Measurements from ENCODE around the gene GRIA3. TPM values are rescaled to one million over a fixed set of nuclear protein-coding genes. Genes with fewer than 3 reads are reported as not detected.
"Not testable (repeated sequence)": the region's sequence is repeated elsewhere in the genome, so short reads cannot be mapped to it uniquely, and the experiment has no call there.

GRIA3 gene
- total RNA-seq, 1 experiment from 2014 or later = not detected

DNA sequence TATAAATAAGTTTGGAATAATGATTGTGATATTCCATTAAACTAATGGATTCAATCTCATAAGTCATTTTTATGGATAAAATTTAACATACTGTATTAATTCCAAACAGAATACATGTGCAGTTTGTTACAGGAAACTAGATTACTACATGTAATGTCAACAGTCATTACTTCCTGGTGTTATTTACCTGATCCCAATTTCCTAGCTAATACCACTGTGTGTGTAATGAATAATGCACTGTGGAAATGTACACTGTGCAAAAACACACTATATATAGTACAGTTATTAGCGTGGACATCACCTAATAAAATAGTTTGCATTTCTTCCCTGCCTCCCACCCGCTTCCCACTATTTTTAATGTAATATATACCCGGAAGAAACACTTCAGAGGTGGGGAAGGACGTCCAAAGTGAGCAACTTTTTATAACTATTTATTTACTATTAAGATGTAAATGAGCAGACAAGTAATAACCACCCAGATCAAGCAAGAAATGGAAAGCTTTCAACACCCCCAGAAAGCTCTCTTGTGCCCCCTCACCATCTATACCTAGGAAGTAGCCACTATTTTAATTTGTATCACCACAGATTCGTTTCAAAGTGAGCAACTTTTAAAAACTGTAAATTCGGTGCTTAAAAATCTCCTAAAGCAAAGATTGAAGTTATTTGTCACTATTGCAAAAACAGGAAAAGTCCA lies 329.7 kb downstream of the GRIA3 start:
- H3K9me3 Mint-ChIP-seq (ENCODE audit: unreplicated experiment) = peaks cover 37% of the 10 kb centered on the region
- ChIA-PET POLR2A (no interaction called here), CTCF (no interaction called here)
- H3K4me1 Mint-ChIP-seq (ENCODE audit: insufficient read depth, unreplicated experiment) = no peaks in the 10 kb centered on the region
- H3K36me3 Mint-ChIP-seq (ENCODE audit: insufficient read depth, unreplicated experiment) = no peaks in the 10 kb centered on the region
- no peak for TF ChIP-seq CTCF (IDR thresholded peaks at IDR 0.05; ENCODE audit: unreplicated experiment)
- no peak for DNase-seq (ENCODE audit: unreplicated experiment)
- no peak overlapping the region for H3K27ac Mint-ChIP-seq (ENCODE audit: low read depth, unreplicated experiment)
- intact Hi-C loops (cut with micrococcal nuclease) = no loop called here
- no peaks in the 10 kb centered on the region for H3K27me3 Mint-ChIP-seq (ENCODE audit: insufficient read depth, unreplicated experiment)
- BruUV-seq (replicated peaks) = no TSS peak
- H3K4me3 Mint-ChIP-seq (ENCODE audit: unreplicated experiment) = no peak overlapping the region

DNA sequence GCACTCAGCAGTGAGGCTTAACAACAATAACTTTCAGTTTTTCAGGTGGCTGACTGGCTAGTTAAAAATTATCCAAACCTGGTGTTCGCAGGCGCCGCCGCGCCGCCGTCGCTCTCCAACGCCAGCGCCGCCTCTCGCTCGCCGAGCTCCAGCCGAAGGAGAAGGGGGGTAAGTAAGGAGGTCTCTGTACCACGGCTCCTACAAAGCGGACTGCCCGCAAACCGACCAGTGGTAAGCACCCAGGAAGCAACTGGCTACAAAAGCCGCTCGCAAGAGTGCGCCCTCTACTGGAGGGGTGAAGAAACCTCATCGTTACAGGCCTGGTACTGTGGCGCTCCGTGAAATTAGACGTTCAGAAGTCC lies 330.2 kb downstream of the GRIA3 start:
- H3K36me3 Mint-ChIP-seq (ENCODE audit: insufficient read depth, unreplicated experiment); CTCF ChIA-PET; DNase-seq (ENCODE audit: unreplicated experiment); BruUV-seq (replicated peaks); H3K27me3 Mint-ChIP-seq (ENCODE audit: insufficient read depth, unreplicated experiment); H3K4me3 Mint-ChIP-seq (ENCODE audit: unreplicated experiment); POLR2A ChIA-PET; intact Hi-C loops (cut with micrococcal nuclease); H3K27ac Mint-ChIP-seq (ENCODE audit: low read depth, unreplicated experiment); H3K4me1 Mint-ChIP-seq (ENCODE audit: insufficient read depth, unreplicated experiment): not testable (repeated sequence)
- H3K9me3 Mint-ChIP-seq (ENCODE audit: unreplicated experiment) = peaks cover 37% of the 10 kb centered on the region

- POLR2A ChIA-PET = no interaction called here
- Mint-ChIP-seq H3K27me3 (ENCODE audit: insufficient read depth, unreplicated experiment) (no peaks in the 10 kb centered on the region), H3K4me1 (ENCODE audit: insufficient read depth, unreplicated experiment) (no peaks in the 10 kb centered on the region), H3K27ac (ENCODE audit: low read depth, unreplicated experiment) (no peak overlapping the region), H3K36me3 (ENCODE audit: insufficient read depth, unreplicated experiment) (no peaks in the 10 kb centered on the region), H3K9me3 (ENCODE audit: unreplicated experiment) (peaks cover 54% of the 10 kb centered on the region), H3K4me3 (ENCODE audit: unreplicated experiment) (no peak overlapping the region)
- intact Hi-C loops (cut with micrococcal nuclease) = no loop called here
- DNase-seq (ENCODE audit: unreplicated experiment) = no peak
- no TSS peak for BruUV-seq (replicated peaks)
- TF ChIP-seq CTCF (IDR thresholded peaks at IDR 0.05; ENCODE audit: unreplicated experiment) = no peak
- CTCF ChIA-PET = no interaction called here
Measured at GRCh38 chrX:123518791-123519190, 334.7 kb downstream of the GRIA3 start.

GRCh38 chrX:123525123-123525725 lies 341.1 kb downstream of the GRIA3 start:
- H3K4me1 Mint-ChIP-seq (ENCODE audit: insufficient read depth, unreplicated experiment) = no peaks in the 10 kb centered on the region
- no peaks in the 10 kb centered on the region for H3K27me3 Mint-ChIP-seq (ENCODE audit: insufficient read depth, unreplicated experiment)
- ChIA-PET POLR2A (interaction anchor here (0.6 kb wide), 1 partner anchor 35 kb away, joined by 3 read pairs; no protein-coding TSS in a partner anchor), CTCF (interaction anchor here (0.6 kb wide), 1 partner anchor 1245 kb away, joined by 3 read pairs; no protein-coding TSS in a partner anchor)
- intact Hi-C loops (cut with micrococcal nuclease) = no loop called here
- no peak overlapping the region for H3K27ac Mint-ChIP-seq (ENCODE audit: low read depth, unreplicated experiment)
- no peak for DNase-seq (ENCODE audit: unreplicated experiment)
- BruUV-seq (replicated peaks) = no TSS peak
- H3K36me3 Mint-ChIP-seq (ENCODE audit: insufficient read depth, unreplicated experiment) = no peaks in the 10 kb centered on the region
- H3K4me3 Mint-ChIP-seq (ENCODE audit: unreplicated experiment) = no peak overlapping the region
- no peak for TF ChIP-seq CTCF (IDR thresholded peaks at IDR 0.05; ENCODE audit: unreplicated experiment)
- peaks cover 14% of the 10 kb centered on the region for H3K9me3 Mint-ChIP-seq (ENCODE audit: unreplicated experiment)

- BruUV-seq (replicated peaks); H3K36me3 Mint-ChIP-seq (ENCODE audit: insufficient read depth, unreplicated experiment); CTCF ChIA-PET; H3K4me1 Mint-ChIP-seq (ENCODE audit: insufficient read depth, unreplicated experiment); H3K4me3 Mint-ChIP-seq (ENCODE audit: unreplicated experiment); DNase-seq (ENCODE audit: unreplicated experiment); intact Hi-C loops (cut with micrococcal nuclease); H3K27me3 Mint-ChIP-seq (ENCODE audit: insufficient read depth, unreplicated experiment); H3K27ac Mint-ChIP-seq (ENCODE audit: low read depth, unreplicated experiment): not testable (repeated sequence)
- POLR2A ChIA-PET = interaction anchor here (0.6 kb wide), 1 partner anchor 366 kb away, joined by 3 read pairs; no protein-coding TSS in a partner anchor
- H3K9me3 Mint-ChIP-seq (ENCODE audit: unreplicated experiment) = peaks cover 19% of the 10 kb centered on the region
Measured at GRCh38 chrX:123530726-123531125, 346.6 kb downstream of the GRIA3 start.
